AG08396 (cell line): ENCODE data around the gene BET1.

Source experiments
- DNase-seq: peaks from one replicate; pipeline ENCODE4 v3.0.0; 2012; ENCODE audit warnings: low spot score, mixed read lengths

The BET1 gene

DNA sequence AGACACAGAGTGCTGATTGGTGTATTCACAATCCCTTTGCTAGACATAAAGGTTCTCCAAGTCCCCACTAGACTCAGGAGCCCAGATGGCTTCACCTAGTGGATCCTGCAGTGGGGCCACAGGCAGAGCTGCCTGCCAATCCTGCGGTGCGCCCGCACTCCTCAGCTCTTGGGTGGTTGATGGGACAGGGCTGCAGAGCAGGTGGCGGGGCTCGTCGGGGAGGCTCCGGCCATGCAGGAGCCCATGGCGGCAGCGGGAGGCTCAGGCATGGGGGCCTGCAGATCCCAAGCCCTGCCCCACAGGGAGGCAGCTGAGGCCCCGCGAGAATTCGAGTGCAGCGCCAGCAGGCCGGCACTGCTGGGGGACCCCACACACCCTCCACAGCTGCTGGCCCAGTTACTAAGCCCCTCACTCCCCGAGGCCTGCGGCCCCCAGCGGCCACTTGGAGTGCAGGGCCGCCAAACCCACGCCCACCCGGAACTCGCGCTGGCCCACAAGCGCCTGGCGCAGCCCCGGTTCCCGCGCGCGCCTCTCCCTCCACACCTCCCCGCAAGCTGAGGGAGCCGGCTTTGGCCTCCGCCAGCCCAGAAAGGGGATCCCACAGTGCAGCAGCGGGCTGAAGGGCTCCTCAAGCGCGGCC, 7.7 kb upstream of the BET1 start:
- DNase-seq: no peak

DNA sequence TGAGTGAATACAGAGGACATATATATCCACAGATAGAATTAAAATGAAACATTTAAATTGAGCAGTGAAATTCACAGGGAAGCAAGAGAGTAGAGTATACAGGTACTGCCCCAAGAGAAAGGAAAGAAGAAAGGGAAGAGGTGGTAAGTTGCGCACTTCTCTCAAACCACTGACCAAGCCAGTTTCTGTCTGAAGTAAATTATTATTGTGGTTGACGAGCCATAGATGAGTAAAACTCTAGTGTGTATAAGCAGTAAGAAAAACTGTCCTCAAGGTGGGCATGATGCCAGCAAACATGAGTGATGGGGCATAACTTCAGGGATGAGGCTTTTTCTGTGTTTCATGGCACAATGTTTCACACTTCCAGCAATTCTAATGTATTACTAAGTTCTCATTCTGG, 4.4 kb upstream of the BET1 start:
- no peak for DNase-seq

DNA sequence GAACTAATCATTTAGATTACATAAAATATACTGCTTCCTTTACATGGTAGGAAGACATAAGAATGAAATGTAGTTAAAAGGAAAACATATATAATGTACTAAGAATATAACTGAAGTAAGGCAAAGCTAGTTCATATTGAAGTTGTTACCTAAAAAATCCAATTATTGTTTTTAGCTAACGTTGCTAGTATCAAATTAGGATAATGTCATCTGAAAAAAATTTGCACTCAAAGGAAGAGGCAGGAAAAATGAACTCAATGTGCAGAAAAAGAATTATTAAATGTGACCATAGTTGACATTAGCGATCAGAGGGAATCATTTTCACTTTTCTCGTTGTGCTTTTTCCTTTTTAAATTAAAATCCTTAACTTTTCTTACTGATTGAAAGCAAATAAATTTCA, 1.6 kb upstream of the BET1 start:
- DNase-seq: no peak

DNA sequence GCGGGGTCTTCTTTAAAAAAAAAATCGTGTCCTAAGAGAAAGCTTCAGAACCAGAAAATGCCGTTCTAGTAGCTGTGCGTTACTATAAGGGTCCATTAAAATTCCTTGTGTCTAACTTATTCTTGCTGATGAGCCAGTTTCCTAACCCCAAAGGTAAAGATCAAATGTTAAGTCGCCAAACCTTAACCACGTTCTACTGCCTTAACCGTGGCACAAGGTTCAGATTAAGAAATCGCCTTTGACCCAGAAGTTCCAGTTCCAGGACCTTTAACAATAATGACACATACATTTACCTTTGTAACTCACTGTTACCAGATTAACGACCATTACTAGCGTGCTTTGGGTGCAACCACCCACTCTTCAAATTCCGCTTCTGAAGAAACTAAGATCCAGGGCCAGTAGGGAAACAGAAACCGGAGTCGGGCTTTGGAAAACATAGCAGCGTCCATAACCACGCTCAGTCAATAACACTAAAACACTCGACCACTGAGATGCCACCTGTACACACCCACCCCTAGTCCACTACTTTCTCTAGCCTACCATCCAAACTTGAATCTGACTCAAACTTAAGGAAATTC, 620 bp downstream of the BET1 start:
- DNase-seq: peak; percentile 29

DNA sequence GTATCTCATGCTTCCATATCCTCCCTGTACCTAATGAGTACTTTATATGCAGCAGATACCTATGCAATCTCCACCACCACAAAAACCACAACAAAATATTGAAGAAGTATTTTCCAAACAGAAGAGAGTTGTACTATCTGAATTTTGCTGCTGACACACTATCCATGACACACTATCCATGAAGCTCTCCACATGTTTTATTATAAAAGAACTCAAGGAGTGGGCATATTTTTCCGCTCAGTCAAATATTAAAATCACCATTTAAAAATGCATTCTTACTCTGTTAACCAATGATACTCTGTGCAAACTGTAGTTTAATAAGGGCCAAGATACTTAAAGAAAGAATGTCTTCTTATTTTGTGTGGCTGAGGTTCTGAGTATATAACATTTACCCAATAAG, 2.8 kb downstream of the BET1 start:
- DNase-seq: no peak

DNA sequence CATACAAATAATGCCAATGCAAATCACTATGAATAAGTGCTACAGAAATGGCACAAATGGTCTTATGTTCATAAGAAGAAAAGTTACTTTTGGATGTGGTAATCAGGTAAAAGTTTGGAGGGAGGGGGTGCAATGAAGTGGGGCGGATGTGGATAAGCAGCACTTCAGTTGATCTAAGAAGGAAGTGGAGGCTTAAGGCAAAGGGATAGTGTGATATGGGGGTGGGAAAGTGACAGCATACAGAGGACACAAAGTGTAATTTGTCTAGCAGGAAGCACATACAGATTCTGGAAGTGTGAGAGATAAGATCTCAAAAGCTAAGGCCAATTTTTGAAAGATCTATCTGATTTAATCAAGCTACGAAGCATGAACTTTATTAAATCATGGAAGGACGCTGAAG, 6.3 kb downstream of the BET1 start:
- no peak for DNase-seq

DNA sequence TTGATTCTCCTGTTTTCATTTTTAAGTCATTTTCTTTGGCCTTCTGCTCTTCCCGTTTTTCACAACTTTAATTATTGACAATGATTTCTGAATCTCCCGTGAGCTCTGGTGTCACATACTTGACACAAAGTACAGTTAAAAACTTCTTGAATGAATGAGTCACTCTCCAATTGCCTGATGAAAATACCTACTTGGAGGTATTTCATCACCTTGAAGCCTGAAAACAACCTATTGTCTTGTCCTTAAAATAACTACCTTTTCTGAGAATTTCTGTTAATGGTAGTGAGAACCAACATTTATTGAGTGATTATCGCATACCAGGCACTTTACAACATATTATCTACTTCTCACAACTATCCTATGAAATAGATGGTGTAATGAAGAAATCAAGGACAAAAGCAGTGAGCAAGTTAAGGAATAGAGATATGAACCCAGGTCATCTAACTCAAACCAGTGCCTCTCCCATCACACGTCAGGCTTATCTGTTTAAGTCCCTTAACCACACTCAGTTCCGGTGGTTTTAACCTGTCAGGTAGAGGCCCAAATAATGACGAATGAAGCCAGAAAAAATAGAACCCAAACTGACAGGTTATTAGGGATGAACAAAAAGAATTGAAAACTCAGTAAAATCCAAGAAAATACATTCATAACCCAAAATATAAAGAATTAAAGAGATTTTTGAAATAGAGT, 11.6 kb downstream of the BET1 start:
- no peak for DNase-seq

DNA sequence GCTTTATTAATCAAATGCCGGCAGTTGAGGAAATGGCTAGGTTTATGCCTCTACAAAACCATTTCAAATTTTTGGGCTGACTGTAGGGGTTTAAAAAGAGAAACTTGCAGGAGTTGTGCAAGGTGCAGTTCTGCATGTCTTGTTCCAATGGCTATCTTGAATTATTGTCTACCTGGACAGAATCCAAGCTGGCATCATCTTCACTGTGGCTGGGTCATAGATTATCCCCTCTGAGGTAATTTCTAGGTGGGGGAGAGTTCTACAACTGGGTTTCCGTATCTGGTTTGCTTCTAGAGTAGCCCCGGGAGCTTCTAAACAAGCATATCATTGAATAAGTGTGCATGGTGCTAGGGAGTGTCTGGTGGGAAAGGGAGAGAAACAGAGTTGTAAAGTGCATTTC, 16.9 kb downstream of the BET1 start:
- DNase-seq: no peak

DNA sequence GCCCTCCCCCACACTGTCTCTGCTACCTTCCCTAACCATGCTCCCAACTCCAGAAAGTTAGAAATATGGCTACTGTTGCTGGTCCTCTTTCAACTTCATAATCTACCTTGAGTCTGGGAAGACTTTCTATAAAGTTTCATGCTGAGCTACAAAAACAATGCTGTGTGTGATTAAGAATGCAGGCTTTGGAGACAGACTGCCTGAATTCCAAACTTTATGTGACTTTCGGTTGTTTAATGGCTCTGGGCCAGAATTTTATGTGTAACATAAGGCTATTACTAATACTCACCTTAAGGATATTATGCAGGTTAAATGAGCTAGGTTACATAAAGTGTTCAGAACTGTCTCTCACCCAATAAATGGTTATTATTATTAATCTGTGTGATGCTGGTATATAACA, 19.1 kb downstream of the BET1 start:
- no peak for DNase-seq

DNA sequence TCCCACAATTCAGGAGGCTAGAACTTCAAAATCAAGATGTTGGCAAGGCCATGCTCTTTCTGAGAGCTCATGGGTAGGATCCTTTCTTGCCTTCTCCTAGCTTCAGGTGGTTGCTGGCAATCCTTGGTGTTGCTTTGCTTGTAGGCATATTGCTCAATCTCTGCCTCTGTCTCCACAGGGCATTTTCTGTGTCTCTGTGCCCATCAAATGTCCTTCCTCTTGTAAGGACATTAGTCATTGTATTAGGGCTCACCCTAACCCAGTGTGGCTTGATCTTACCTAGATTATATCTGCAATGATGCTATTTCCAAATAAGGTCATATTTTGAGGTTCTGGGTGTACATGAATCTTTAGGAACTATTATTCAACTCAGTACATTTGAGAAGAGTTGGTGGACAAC, 20.1 kb downstream of the BET1 start:
- DNase-seq: no peak

DNA sequence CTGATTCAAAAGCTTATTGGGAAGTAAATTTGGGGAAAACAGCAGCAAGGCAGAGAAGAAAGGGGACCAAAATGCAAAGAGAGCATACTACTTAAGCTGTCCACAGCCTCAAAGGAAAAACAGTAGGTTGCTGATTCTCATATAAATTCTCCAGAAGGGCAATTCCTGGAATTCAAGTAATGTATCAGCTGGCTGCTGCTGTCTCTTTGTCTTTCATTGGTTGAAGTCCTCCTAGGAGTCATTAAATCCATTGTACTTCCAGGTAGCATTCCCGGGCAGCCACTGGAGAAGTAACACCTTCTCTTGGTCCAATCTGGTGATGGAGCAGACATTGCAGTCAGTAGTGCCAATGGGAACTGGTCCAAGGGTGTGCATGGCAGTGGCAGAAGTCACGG, 22.7 kb downstream of the BET1 start:
- DNase-seq: no peak

DNA sequence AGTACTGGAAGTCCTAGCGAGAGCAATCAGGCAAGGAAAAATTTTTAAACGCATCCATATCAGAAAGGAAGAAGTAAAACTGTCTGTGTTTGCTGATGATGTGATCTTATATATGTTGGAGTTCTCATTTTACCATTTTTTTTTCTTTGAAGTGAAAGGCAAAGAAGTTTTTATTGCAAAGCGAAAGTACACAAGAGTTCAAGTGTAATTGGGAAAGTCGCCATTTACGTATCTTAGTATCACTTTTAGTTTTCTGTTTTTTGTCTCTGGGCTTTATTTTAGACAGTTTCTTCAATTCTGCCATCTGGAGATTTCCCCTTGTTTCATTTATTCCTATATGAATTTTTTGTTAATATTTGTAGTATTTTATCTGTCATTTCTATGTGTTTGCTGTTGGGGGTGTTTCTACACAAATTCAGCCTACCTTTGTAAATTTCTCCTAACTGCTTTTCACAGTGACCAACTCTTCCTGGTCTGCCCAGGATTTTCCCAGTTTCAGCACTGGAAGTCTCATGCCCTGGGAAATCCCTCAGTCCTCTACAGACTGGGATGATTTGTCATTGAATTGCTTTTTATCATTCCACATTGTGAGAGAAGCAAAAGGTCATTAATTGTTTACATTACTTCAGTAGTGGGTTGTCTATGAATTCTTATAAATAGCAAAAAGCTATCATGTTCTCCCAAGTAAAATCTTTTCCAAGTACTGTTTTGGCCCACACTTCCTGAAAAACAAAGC, 23.2 kb downstream of the BET1 start:
- DNase-seq: no peak

DNA sequence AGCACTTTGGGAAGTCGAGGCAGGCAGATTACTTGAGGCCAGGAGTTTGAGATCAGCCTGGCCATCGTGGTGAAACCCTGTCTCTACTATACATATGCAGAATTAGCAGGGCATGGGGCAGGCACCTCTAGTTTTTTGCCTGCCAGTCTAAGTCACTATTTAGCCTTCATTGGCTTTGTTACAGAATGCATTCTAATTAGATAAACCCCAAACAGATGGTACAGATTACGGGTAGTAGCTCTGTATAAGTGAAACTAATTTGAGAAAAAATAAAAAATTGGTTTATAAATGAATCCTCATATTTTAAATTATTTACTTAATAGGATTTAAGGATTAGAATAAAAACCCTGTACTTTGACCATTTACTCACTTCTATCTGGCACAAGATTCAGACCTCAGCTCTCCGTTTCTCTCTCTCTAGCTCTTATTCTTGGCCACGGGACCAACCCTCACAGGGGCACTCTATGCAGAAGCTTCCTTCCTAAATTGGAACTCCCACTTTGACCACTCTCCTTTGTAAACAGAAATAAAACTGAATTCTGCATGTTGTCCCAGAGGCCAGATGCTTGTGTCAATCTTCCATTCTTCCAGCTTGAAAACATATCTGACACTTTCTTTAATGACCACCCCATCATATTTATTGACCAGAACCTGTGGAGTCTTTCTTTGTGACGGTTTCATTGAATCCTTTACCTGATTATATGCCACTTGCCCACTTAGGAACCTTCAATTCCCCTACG, 26.8 kb downstream of the BET1 start:
- DNase-seq: no peak

DNA sequence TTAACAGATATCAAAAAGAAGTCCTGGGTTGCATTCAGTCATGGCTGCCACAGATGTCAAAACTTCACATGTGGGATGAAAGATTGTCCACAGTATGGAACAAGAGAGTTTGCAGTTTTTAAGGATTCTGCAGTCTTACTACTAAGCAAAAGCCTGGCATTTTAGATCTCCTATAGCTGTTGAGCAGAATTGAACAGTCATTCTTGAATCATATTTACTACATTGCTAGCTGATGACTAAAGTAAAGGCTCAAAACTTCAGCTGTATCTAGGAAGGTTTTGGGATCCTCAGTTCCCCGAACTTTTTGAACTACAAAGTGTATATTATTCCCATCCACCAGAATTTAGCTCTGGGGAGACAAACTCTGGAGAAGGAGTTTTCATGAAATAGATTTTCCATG, 31.0 kb downstream of the BET1 start:
- peak; percentile 13 for DNase-seq

DNA sequence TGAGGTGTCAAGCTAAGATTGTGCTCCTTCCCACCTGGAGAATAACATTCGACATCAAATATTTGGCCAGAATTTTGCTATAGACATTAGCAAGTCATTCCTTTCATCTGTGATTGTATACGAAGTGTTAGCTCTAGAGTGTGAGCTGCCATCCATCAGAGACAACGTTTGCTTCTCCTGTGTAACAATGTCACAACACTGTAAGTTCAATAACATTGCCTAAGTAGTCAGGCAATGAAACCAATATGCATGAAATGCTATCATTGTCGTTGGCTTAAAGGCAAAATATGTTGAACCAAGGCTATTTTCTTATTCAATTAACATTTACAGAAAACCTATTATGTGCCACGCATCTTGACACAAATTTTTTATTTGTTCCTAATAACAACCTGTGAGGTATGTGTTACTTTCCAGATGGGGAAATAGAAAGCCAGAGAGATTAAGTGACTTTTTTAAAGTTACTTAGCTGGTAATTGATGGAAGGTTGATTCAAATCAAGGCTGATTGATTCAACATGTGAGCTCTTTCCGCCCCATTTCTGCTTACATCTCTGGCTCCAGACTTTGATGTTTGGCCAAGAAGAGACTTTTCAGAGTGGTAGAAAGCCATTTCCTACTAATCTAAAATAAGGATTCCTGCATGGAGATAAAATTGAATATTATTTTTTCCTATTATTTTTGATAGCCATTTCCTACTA, 32.0 kb downstream of the BET1 start:
- no peak for DNase-seq

DNA sequence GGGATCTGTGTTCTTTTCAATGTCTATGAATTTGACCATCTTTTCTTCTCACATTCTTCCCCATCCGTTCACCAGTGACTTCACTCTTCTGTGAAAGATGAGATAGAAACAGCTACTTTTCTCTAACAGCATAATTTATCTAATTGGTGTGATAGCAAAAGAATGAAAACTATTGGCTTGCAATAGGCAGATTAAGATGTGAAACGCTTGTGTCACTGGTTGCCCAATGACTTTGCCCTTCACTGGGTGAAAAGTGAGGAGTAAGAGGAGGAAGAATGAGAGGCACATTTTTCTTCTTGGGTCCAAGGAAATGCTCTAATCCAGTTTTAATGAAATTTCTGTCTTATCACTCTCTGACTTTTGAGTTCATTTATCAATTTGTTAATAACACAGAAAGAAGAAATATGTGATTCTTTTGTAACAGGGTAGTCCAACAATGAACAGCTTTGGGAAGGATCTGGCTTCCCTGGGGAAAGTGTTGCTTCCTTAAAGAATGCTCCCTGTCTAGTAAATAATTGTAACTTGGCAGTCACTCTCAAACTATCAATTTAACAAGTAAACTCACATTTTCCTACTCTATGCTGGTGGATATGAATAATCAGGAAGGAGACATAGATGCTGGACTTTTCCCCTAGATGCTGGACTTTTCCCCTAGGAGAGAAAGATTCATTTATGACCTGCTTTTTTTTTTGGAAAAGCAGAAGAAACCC, 35.1 kb downstream of the BET1 start:
- DNase-seq: no peak

DNA sequence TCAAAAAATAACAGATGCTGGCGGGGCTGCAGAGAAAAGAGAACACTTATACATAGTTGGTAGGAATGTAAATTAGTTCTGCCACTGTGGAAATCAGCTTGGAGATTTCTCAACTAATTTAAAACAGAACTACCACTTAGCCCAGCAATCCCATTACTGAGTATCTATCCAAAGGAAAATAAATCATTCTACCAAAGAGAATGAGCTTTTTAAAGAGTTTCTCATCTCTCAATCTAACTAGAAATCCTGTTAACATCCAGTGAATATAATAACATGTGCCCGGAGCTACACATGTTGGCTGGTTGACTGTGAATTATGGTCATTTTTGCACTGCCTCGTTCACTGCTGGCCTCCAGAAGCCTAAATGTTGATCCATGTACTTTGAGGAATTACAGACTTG, 39.3 kb downstream of the BET1 start:
- no peak for DNase-seq

DNA sequence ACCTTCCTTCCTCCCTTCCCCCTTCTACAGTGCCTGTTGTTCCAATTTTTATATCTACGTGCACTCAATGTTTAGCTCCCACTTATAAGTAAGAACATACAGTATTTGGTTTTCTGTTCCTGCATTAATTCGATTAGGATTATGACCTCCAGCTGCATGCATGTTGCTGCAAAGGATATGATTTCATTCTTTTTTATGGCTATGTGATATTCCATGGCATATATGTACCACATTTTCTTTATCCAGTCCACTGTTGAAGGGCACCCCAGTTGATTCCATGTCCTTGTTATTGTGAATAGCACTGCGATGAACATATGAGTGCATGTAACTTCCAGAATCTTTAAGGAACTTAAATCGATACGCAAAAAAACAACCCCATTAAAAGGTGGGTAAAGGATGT, 39.9 kb downstream of the BET1 start:
- DNase-seq: no peak

DNA sequence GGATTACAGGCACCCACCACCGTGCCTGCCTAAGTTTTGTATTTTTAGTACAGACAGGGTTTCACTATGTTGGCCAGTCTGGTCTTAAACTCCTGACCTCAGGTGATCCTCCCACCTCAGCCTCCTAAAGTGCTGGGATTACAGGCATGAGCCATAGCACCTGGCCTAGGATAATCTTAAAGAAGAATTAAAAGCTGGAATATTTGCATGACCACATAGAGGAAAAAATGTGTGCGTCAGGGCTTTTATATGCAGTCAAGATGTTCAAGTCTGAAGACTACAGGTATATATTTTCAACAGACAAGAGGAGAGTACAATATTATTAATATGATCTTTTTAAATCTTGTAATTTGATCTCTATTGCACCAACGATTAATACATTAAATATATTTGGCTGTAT, 43.2 kb downstream of the BET1 start:
- DNase-seq: no peak

DNA sequence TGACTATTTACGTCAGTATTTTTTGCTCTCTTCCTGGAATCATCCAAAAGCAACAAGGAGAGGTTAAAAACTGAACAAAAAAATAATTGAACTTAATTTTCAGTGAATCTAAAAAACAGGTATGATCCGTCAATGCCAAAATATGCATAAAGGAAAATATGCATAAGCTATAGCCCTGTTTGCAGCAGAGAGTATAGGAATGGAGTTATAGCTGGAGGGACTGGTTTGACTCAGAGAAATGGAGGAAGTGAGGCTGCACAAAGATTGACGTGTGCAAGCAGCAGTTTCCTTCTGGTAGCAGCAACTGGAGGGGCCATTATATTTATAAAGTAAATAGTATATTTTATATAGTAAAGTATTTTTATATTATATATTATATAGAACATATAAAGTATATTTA, 45.5 kb downstream of the BET1 start:
- no peak for DNase-seq

DNA sequence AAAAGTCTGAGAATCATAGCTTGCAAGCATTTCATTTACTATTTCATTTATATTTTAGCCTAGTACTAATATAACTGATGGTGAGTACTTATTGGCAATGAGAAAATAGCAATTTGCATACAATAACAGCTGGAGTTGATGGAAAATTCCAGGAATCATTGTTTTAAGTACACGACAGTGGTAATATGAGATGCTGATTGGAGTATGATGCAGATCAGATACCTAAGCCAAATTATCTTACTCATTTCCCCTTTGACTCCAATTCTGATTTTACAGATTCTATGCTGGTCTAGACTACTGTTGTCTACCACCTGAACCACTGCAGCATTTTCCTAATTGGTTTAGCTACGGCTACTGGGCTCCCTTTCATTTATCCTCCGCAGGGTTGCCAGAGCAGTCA, 45.9 kb downstream of the BET1 start:
- DNase-seq: no peak
